Endothelial cell of umbilical vein (primary cell): ENCODE results near the gene DOP1B. TPM values are rescaled to one million over a fixed set of nuclear protein-coding genes. Genes with fewer than 3 reads are reported as not detected.
"Not testable (repeated sequence)": the region's sequence is repeated elsewhere in the genome, so short reads cannot be mapped to it uniquely, and the experiment has no call there.

Experiments
- BruUV-seq: library from RNA; stranded (reverse); fragments of 400-500 nt; replicated peaks from 2 replicates; lab custom pipeline; 2021; lab: Mats Ljungman, UMichigan
- CTCF ChIA-PET: fragments of 300-600, 350-600 bp; sonication (Branson Sonifier 250); formaldehyde crosslinking; loops from one replicate; lab custom pipeline; 2021; ENCODE audit warnings: antibody characterized with exemption, inconsistent platforms; lab: Charles Lee
- POLR2A ChIA-PET: fragments of 300-600, 350-600 bp; sonication (Branson Sonifier 250); formaldehyde crosslinking; loops from one replicate; lab custom pipeline; 2021; ENCODE audit warnings: antibody characterized with exemption, inconsistent platforms; lab: Charles Lee
- DNase-seq: peaks from one replicate; pipeline ENCODE4 v3.0.0-alpha.2; 2011; ENCODE audit warnings: low read depth, low spot score
- FAIRE-seq: peaks from 2 replicates; lab custom pipeline; 2011; peaks lifted over from hg19 to GRCh38; lab: Jason Lieb, UNC
- H2AFZ ChIP-seq: 2 replicates; pipeline ENCODE4 v1.6.0; 2012; ENCODE audit warnings: low read depth, low read length, control low read depth, inconsistent platforms
- H3K27ac ChIP-seq: 2 replicates; pipeline ENCODE4 v1.5.1; 2011; ENCODE audit warnings: low read depth, mild to moderate bottlenecking, control low read depth, low read length, moderate library complexity; ENCODE audit not compliant: insufficient read depth
- H3K27me3 ChIP-seq, 2 experiments: 2 replicates each; pipeline versions ENCODE4 v1.6.0 to v1.6.1; 2011; ENCODE audit warnings: low read length in 2 of 2, mixed read lengths in 1 of 2; ENCODE audit not compliant: control insufficient read depth in 2 of 2, insufficient read depth in 2 of 2
- H3K36me3 ChIP-seq, 2 experiments: 2 replicates in 1 of 2; 3 replicates in 1 of 2; pipeline ENCODE4 v1.5.1; 2011; ENCODE audit warnings: low read length in 2 of 2, mild to moderate bottlenecking in 1 of 2, moderate library complexity in 1 of 2; ENCODE audit not compliant: control insufficient read depth in 2 of 2, insufficient read depth in 2 of 2; ENCODE audit errors: extremely low read depth in 1 of 2
- H3K4me1 ChIP-seq: 3 replicates; pipeline ENCODE4 v1.5.1; 2011; ENCODE audit warnings: mild to moderate bottlenecking, low read length; ENCODE audit not compliant: control insufficient read depth, insufficient read depth; ENCODE audit errors: extremely low read depth
- H3K4me2 ChIP-seq: 2 replicates; pipeline ENCODE4 v1.6.1; 2011; ENCODE audit warnings: low read length, control low read depth, mixed read lengths; ENCODE audit not compliant: insufficient read depth
- H3K4me3 ChIP-seq, 3 experiments: fragments of 200-600 bp in 1 of 3; sonication (generic), shearing (Covaris generic) in 1 of 3; replicated peaks in 1 of 3; 2 replicates each; pipeline ENCODE4 v1.5.1; 2011 to 2016; ENCODE audit warnings: control low read depth in 3 of 3, low read length in 3 of 3, mild to moderate bottlenecking in 2 of 3, inconsistent platforms in 1 of 3, low read depth in 1 of 3, moderate library complexity in 1 of 3; ENCODE audit not compliant: insufficient read depth in 1 of 3
- H3K79me2 ChIP-seq: 2 replicates; pipeline ENCODE4 v1.6.0; 2012; ENCODE audit warnings: low read length, inconsistent platforms; ENCODE audit not compliant: control insufficient read depth, insufficient read depth
- H3K9ac ChIP-seq: replicated peaks from 2 replicates; pipeline ENCODE3; 2011; ENCODE audit warnings: low read length, control low read depth; ENCODE audit not compliant: insufficient read depth; ENCODE audit errors: extremely low read depth
- H3K9me1 ChIP-seq: replicated peaks from 3 replicates; pipeline ENCODE4 v1.6.0; 2011; ENCODE audit warnings: mild to moderate bottlenecking, low read length; ENCODE audit not compliant: control insufficient read depth, insufficient read depth; ENCODE audit errors: extremely low read depth
- H3K9me3 ChIP-seq: replicated peaks from 2 replicates; pipeline ENCODE4 v1.5.1; 2012; ENCODE audit warnings: low read length, inconsistent platforms; ENCODE audit not compliant: control insufficient read depth, insufficient read depth
- H4K20me1 ChIP-seq: replicated peaks from 2 replicates; pipeline ENCODE3; 2011; ENCODE audit warnings: mild to moderate bottlenecking, low read length; ENCODE audit not compliant: control insufficient read depth, insufficient read depth; ENCODE audit errors: extremely low read depth
- CTCF ChIP-seq, 2 donors: IDR thresholded peaks; 1 replicate in 1 of 2; 2 replicates in 1 of 2; pipeline ENCODE4 v1.5.1; 2011; ENCODE audit warnings: low read length in 2 of 2, mild to moderate bottlenecking in 2 of 2, moderate library complexity in 2 of 2, control low read depth in 1 of 2, inconsistent platforms in 1 of 2, low read depth in 1 of 2; ENCODE audit not compliant: insufficient read depth in 1 of 2; ENCODE audit errors: extremely low read depth in 1 of 2
- EZH2 ChIP-seq: IDR thresholded peaks from 2 replicates; pipeline ENCODE4 v1.6.1; 2012; ENCODE audit warnings: borderline replicate concordance, low read depth, mild to moderate bottlenecking, moderate library complexity, low read length, inconsistent platforms; ENCODE audit not compliant: severe bottlenecking
- FOS ChIP-seq: IDR thresholded peaks from 2 replicates; pipeline ENCODE4 v1.6.1; 2011; ENCODE audit warnings: mild to moderate bottlenecking, low read length, moderate library complexity, borderline replicate concordance; ENCODE audit not compliant: insufficient read depth
- GATA2 ChIP-seq: IDR thresholded peaks from 2 replicates; pipeline ENCODE4 v1.7.0; 2011; ENCODE audit warnings: low read depth, mild to moderate bottlenecking, moderate library complexity, mixed read lengths, low read length; ENCODE audit not compliant: insufficient read length, insufficient read depth
- JUN ChIP-seq: IDR thresholded peaks from 2 replicates; pipeline ENCODE4 v1.6.1; 2011; ENCODE audit warnings: borderline replicate concordance, low read depth; ENCODE audit not compliant: insufficient read length, insufficient read depth
- MYC ChIP-seq: IDR thresholded peaks from one replicate; pipeline ENCODE4 v1.6.1; 2011; ENCODE audit warnings: mild to moderate bottlenecking, low read depth, low read length
- POLR2A ChIP-seq: IDR thresholded peaks from 2 replicates; pipeline ENCODE4 v1.6.1; 2012; ENCODE audit warnings: low read depth, mild to moderate bottlenecking, control low read depth, low read length
- POLR2AphosphoS5 ChIP-seq: IDR thresholded peaks from 2 replicates; pipeline ENCODE4 v1.6.1; 2012; ENCODE audit warnings: low read depth, mild to moderate bottlenecking, control low read depth, low read length, moderate library complexity; ENCODE audit not compliant: insufficient read depth
- dilution Hi-C: fragments of 300-500 bp; cut with MboI; formaldehyde crosslinking; loops from one replicate; pipeline ENCODE4 v1.15.0; 2019; ENCODE audit warnings: low sequenced_read_pairs; ENCODE audit not compliant: extremely low pct_ligation_motif_present
- intact Hi-C: fragments of 100-400 bp; cut with micrococcal nuclease; formaldehyde crosslinking; loops from one replicate; pipeline ENCODE4 v1.10.0; 2022
- polyA plus RNA-seq, 4 experiments: library from polyadenylated mRNA; depleted of rRNA in 3 of 4; stranded (reverse) in 3 of 4; unstranded in 1 of 4; fragments of >200 nt; gene quantifications; 2 replicates each; pipeline versions ENCODE4 v1.2.1 to v1.2.3, GENCODE V29; 2011 to 2012; ENCODE audit warnings: missing spikeins in 1 of 4
- total RNA-seq: library from RNA; stranded (reverse); gene quantifications from 2 replicates; pipeline ENCODE4 v1.2.3, GENCODE V29; 2021
- TF ChIP-seq, protein P1 (sequence below): IDR thresholded peaks from 2 replicates; pipeline ENCODE4 v1.6.1; 2011; ENCODE audit not compliant: insufficient read depth, insufficient read length

Gene DOP1B
- total and polyA plus RNA-seq, 2 donors (not counting 3 experiments of a cell fraction or from before 2014, with no cell fraction given), result 3.7 to 9.9 TPM

DNA sequence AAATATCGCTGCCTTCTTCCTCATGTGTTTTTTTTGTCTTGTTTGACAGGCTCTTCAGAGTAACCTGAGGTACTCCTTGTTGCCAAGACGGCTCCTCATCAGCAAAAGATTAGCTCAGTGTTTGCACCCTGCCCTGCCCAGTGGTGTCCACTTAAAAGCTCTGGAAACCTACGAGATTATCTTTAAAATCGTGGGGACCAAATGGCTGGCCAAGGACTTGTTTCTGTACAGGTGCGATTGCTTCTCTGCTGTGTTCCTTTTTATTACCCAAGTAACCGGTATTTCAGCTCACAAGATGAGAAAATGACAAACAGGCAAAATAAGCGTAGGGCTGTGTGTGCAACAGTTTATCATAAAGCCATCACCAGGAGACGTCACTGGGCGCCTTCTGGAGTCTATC, 42.4 kb downstream of the DOP1B start:
- Histone ChIP-seq H3K9ac (no peak overlapping the region), H3K4me1 (no peaks in the 10 kb centered on the region), H3K4me2 (no peak overlapping the region), H4K20me1 (no peaks in the 10 kb centered on the region), H3K27me3 (no peaks in the 10 kb centered on the region), H3K27ac (no peak overlapping the region), H3K79me2 (no peaks in the 10 kb centered on the region), H2AFZ (no peak overlapping the region), H3K36me3 (no peaks in the 10 kb centered on the region), H3K4me3 (no peak overlapping the region), H3K9me1 (no peaks in the 10 kb centered on the region), H3K9me3 (no peaks in the 10 kb centered on the region)
- intact Hi-C loops (no loop called here), dilution Hi-C loops (no loop called here)
- no TSS peak for BruUV-seq
- FAIRE-seq (no peak), DNase-seq (no peak)
- TF ChIP-seq GATA2, result no peak
- no peak for TF ChIP-seq POLR2A
- no peak for TF ChIP-seq EZH2
- TF ChIP-seq CTCF (IDR thresholded peaks at IDR 0.05; ENCODE audit: extremely low read depth in 1 of 2, insufficient read depth in 1 of 2, low read depth in 1 of 2, low read length in 2 of 2), result no peak
- no peak for TF ChIP-seq JUN
- no peak for TF ChIP-seq POLR2AphosphoS5
- TF ChIP-seq, protein P1, sequence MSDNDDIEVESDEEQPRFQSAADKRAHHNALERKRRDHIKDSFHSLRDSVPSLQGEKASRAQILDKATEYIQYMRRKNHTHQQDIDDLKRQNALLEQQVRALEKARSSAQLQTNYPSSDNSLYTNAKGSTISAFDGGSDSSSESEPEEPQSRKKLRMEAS, result no peak
- TF ChIP-seq MYC, result no peak
- TF ChIP-seq FOS, result no peak
- POLR2A ChIA-PET, result no interaction called here
- CTCF ChIA-PET, result no interaction called here

- FAIRE-seq, H4K20me1 ChIP-seq, DNase-seq, CTCF ChIA-PET, dilution Hi-C loops, H3K9me1 ChIP-seq, H3K9me3 ChIP-seq, H3K27me3 ChIP-seq, H3K4me3 ChIP-seq, H3K27ac ChIP-seq, H2AFZ ChIP-seq, H3K79me2 ChIP-seq, H3K4me1 ChIP-seq, BruUV-seq, intact Hi-C loops, POLR2A ChIA-PET, H3K36me3 ChIP-seq, H3K4me2 ChIP-seq, H3K9ac ChIP-seq: not testable (repeated sequence)
Observed at GRCh38 chr21:36199575-36199974, 43.0 kb downstream of the DOP1B start.
